Stimulated activated CD8-positive, alpha-beta memory T cell treated with anti-CD3 and anti-CD28 coated beads, Interleukin-4, amount 100 ng/mL, for 24 hours (primary cell): ENCODE results near the gene PWWP2B.
"Not testable (repeated sequence)": the region's sequence is repeated elsewhere in the genome, so short reads cannot be mapped to it uniquely, and the experiment has no call there.

Source experiments
- DNase-seq: peaks from one replicate; pipeline ENCODE4 v3.0.0-alpha.2; 2020; ENCODE audit warnings: low read depth

Gene PWWP2B

GRCh38 chr10:132434405-132435005 is 37.5 kb downstream of the PWWP2B start:
- DNase-seq, result peak; percentile 61

GRCh38 chr10:132435320-132435719 is 38.3 kb downstream of the PWWP2B start:
- DNase-seq, result not testable (repeated sequence)

GRCh38 chr10:132436096-132436495 is 39.1 kb downstream of the PWWP2B start:
- not testable (repeated sequence) for DNase-seq

GRCh38 chr10:132436861-132437410 is 39.9 kb downstream of the PWWP2B start:
- no peak for DNase-seq

- no peak for DNase-seq
Observed at GRCh38 chr10:132437541-132437950, 40.5 kb downstream of the PWWP2B start.

- no peak for DNase-seq
Observed at GRCh38 chr10:132438091-132439024, 41.4 kb downstream of the PWWP2B start.

- no peak for DNase-seq
Observed at GRCh38 chr10:132439025-132439388, 42.0 kb downstream of the PWWP2B start.

- DNase-seq, result no peak
Observed at GRCh38 chr10:132439424-132440163, 42.6 kb downstream of the PWWP2B start.

- no peak for DNase-seq
Observed at GRCh38 chr10:132440791-132441565, 44.0 kb downstream of the PWWP2B start.

GRCh38 chr10:132441818-132442524 is 45.0 kb downstream of the PWWP2B start:
- no peak for DNase-seq

GRCh38 chr10:132442636-132443035 is 45.6 kb downstream of the PWWP2B start:
- no peak for DNase-seq

GRCh38 chr10:132443605-132443982 is 46.6 kb downstream of the PWWP2B start:
- DNase-seq, result peak; percentile 61

GRCh38 chr10:132443983-132444876 is 47.2 kb downstream of the PWWP2B start:
- no peak for DNase-seq

GRCh38 chr10:132444877-132445351 is 47.9 kb downstream of the PWWP2B start:
- no peak for DNase-seq

- DNase-seq, result no peak
Observed at GRCh38 chr10:132445516-132446194, 48.7 kb downstream of the PWWP2B start.

GRCh38 chr10:132446195-132446581 is 49.2 kb downstream of the PWWP2B start:
- DNase-seq, result no peak

GRCh38 chr10:132446661-132447445 is 49.9 kb downstream of the PWWP2B start:
- DNase-seq, result peak; percentile 65
